Osteoblast (primary cell): Measurements from ENCODE around the gene ISY1. TPM values are rescaled to one million over a fixed set of nuclear protein-coding genes. Genes with fewer than 3 reads are reported as not detected.
A peak's percentile ranks its signal among the peaks of the same experiment; 100 is the strongest.

Experiments used
- DNase-seq: peaks from one replicate; pipeline ENCODE4 v3.0.0; 2011; ENCODE audit warnings: low spot score, mixed read lengths; ENCODE audit not compliant: insufficient read length; ENCODE audit errors: missing footprints
- H2AFZ ChIP-seq: 2 replicates; pipeline ENCODE4 v1.6.0; 2011; ENCODE audit warnings: mild to moderate bottlenecking, low read length
- H3K27ac ChIP-seq: 2 replicates; pipeline ENCODE4 v1.5.1; 2011; ENCODE audit warnings: mild to moderate bottlenecking, low read depth, low read length, moderate library complexity
- H3K27me3 ChIP-seq: 2 replicates; pipeline ENCODE4 v1.6.0; 2012; ENCODE audit warnings: mild to moderate bottlenecking, control low read depth, inconsistent platforms, low read length, moderate library complexity; ENCODE audit not compliant: insufficient read depth
- H3K36me3 ChIP-seq: 2 replicates; pipeline ENCODE4 v1.5.1; 2011; ENCODE audit warnings: mild to moderate bottlenecking, low read length, control low read depth, moderate library complexity; ENCODE audit not compliant: insufficient read depth
- H3K4me1 ChIP-seq: 2 replicates; pipeline ENCODE4 v1.5.1; 2011; ENCODE audit warnings: mild to moderate bottlenecking, low read length, control low read depth, moderate library complexity; ENCODE audit not compliant: insufficient read depth
- H3K4me2 ChIP-seq: 2 replicates; pipeline ENCODE4 v1.6.0; 2011; ENCODE audit warnings: mild to moderate bottlenecking, low read length; ENCODE audit not compliant: insufficient read depth
- H3K4me3 ChIP-seq: fragments of 200-600 bp; sonication (generic); 3 replicates; pipeline ENCODE4 v1.5.1; 2012; ENCODE audit warnings: mild to moderate bottlenecking, low read length, inconsistent platforms; ENCODE audit not compliant: insufficient read depth
- H3K79me2 ChIP-seq: 2 replicates; pipeline ENCODE4 v1.6.0; 2012; ENCODE audit warnings: mild to moderate bottlenecking, low read length, control low read depth, inconsistent platforms; ENCODE audit not compliant: insufficient read depth
- H3K9me3 ChIP-seq: 2 replicates; pipeline ENCODE4 v1.5.1; 2011; ENCODE audit warnings: low read depth, low read length, control low read depth
- H4K20me1 ChIP-seq: 2 replicates; pipeline ENCODE4 v1.6.0; 2012; ENCODE audit warnings: mild to moderate bottlenecking, low read length, control low read depth; ENCODE audit not compliant: insufficient read depth
- total RNA-seq: library from RNA; depleted of rRNA; stranded (reverse); fragments of >200 nt; gene quantifications from 2 replicates; pipeline ENCODE4 v1.2.3, GENCODE V29; 2012
- TF ChIP-seq, protein P1 (sequence below): IDR thresholded peaks from 2 replicates; pipeline ENCODE4 v1.5.1; 2011; ENCODE audit warnings: mild to moderate bottlenecking, low read depth, low read length, moderate library complexity; ENCODE audit errors: extremely low read depth

The ISY1 gene
- total RNA-seq, 1 donor: 29.0 TPM

DNA sequence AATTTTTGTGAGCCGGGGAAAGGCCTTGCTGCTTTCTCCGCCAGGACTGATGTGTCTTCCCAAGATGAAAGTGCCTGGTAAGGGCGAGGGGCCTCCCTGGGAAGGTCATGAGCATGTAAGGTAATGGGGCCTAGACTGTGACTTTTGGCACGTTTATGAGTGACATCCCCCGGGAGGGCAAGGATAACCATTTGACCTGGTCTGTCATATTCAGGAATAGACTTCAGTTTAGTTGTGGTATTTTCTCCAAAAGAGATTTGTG, 23.5 kb upstream of the ISY1 start:
- H3K9me3 ChIP-seq: no peaks in the 10 kb centered on the region
- H2AFZ ChIP-seq: peak overlapping the region; percentile 92
- peak overlapping the region; percentile 90 for H3K4me3 ChIP-seq
- no peaks in the 10 kb centered on the region for H3K27me3 ChIP-seq
- DNase-seq: peak; percentile 44
- H3K27ac ChIP-seq: peak overlapping the region; percentile 98
- H3K79me2 ChIP-seq: peaks cover 69% of the 10 kb centered on the region
- TF ChIP-seq, protein P1, sequence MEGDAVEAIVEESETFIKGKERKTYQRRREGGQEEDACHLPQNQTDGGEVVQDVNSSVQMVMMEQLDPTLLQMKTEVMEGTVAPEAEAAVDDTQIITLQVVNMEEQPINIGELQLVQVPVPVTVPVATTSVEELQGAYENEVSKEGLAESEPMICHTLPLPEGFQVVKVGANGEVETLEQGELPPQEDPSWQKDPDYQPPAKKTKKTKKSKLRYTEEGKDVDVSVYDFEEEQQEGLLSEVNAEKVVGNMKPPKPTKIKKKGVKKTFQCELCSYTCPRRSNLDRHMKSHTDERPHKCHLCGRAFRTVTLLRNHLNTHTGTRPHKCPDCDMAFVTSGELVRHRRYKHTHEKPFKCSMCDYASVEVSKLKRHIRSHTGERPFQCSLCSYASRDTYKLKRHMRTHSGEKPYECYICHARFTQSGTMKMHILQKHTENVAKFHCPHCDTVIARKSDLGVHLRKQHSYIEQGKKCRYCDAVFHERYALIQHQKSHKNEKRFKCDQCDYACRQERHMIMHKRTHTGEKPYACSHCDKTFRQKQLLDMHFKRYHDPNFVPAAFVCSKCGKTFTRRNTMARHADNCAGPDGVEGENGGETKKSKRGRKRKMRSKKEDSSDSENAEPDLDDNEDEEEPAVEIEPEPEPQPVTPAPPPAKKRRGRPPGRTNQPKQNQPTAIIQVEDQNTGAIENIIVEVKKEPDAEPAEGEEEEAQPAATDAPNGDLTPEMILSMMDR: no peak
- H4K20me1 ChIP-seq: peaks cover 35% of the 10 kb centered on the region
- peak overlapping the region; percentile 100 for H3K4me2 ChIP-seq
- H3K4me1 ChIP-seq: peaks cover 33% of the 10 kb centered on the region
- H3K36me3 ChIP-seq: peaks cover 2% of the 10 kb centered on the region

DNA sequence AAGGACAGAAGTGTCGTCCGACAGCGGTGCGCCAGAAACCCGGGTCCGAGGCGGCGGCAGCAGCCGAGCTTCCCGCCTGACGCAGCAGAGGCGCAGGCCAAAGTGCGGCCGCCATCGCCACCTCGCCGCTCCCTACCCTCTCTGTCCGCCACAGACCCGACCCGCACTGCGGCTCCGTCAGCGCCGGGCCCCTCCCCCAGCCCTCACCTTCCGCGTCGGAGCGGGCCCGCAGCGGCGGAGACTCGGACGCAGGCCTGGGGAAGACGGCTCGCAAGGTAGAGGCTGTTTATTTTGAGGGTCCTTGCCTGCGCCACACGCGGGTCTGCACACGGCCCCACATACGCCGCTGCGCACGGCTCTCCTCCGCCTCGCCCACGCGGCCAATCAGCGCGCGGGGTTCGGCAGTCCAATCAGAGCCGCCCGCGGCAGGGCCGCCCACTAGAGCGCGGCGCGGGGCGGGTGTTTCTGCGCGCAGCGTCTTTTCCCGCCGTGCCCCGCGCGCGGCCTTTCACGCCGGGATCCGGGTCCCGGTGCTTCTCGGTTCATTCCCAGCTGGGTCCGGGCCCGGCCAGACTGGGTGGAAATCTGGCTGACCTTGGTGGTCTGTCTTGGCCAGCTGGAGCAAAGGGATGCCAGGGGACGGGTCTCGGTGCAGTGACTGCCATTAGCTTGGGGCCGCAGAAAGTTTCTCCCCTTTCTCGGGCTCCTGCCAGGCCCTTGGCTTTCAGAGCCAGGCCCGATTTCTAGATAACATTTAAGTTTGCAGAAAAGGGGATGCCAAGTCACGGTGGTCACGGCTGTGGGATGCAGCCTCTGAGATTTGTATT, 22.9 kb upstream of the ISY1 start, which contains the start of gene CNBP:
Gene CNBP, minus strand, starts transcription at position 328 of the 827 bp plus-strand sequence. CDS start 12,139 bp downstream, outside the sequence.
- H3K4me1 ChIP-seq: peaks cover 38% of the 10 kb centered on the region
- no peaks in the 10 kb centered on the region for H3K27me3 ChIP-seq
- H3K9me3 ChIP-seq: no peaks in the 10 kb centered on the region
- peak within 1 kb of the TSS; percentile 98 for H3K27ac ChIP-seq
- peak within 1 kb of the TSS; percentile 100 for H3K4me2 ChIP-seq
- H3K4me3 ChIP-seq: peak within 1 kb of the TSS; percentile 90
- DNase-seq: peak; percentile 98
- peak within 1 kb of the TSS; percentile 92 for H2AFZ ChIP-seq
- H4K20me1 ChIP-seq: peaks cover 40% of the 10 kb centered on the region
- TF ChIP-seq, protein P1: no peak
- peaks cover 75% of the 10 kb centered on the region for H3K79me2 ChIP-seq
- H3K36me3 ChIP-seq: peaks cover 7% of the 10 kb centered on the region

DNA sequence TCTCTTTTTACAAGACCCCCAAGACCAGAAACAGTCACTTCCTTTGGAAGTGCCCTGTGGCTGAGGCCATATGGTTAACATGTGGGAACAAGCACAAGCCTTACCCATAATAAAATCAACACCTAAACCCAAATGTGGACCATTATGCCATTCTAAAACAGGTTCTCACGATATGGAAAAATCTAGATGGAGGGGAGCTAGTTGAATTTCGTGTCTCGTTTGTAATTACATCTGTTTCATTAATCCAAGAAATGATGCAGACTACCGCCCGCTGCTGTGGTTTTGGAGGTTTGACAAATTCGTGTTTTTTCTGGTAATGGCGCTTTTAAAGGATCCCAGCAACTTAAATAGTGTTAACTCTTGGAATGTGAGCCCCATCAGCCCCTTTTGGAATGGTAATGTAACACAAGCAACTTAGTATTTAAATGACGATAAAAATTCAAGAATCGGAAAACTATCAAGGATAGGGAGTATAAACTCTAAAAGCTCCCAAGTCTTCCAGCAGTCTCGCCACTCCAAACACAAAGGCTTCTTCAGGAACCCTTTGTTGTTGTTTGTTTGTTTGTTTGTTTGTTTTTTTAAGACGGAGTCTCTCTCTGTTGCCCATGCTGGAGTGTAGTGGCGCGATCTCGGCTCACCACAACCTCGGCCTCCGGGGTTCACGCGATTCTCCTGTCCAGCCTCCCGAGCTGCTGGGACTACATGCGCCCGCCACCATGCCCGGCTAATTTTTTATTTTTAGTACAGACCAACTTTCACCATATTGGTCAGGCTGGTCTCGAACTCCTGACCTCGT, 21.7 kb upstream of the ISY1 start:
- peaks cover 45% of the 10 kb centered on the region for H3K4me1 ChIP-seq

More for the DNA sequence above, 21.7 kb upstream of the ISY1 start:
- Histone ChIP-seq H3K4me2 (peak overlapping the region; percentile 100), H3K27me3 (no peaks in the 10 kb centered on the region), H4K20me1 (peaks cover 50% of the 10 kb centered on the region), H2AFZ (no peak overlapping the region), H3K79me2 (peaks cover 87% of the 10 kb centered on the region), H3K27ac (peak overlapping the region; percentile 98), H3K9me3 (no peaks in the 10 kb centered on the region), H3K36me3 (peaks cover 17% of the 10 kb centered on the region), H3K4me3 (peak overlapping the region; percentile 90)
- TF ChIP-seq, protein P1: no peak
- peak; percentile 89 for DNase-seq
